ENCODE data around the gene GEMIN2.
"Not testable (repeated sequence)": the region's sequence is repeated elsewhere in the genome, so short reads cannot be mapped to it uniquely, and the experiment has no call there.

The GEMIN2 gene, protein sequence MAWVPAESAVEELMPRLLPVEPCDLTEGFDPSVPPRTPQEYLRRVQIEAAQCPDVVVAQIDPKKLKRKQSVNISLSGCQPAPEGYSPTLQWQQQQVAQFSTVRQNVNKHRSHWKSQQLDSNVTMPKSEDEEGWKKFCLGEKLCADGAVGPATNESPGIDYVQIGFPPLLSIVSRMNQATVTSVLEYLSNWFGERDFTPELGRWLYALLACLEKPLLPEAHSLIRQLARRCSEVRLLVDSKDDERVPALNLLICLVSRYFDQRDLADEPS

DNA sequence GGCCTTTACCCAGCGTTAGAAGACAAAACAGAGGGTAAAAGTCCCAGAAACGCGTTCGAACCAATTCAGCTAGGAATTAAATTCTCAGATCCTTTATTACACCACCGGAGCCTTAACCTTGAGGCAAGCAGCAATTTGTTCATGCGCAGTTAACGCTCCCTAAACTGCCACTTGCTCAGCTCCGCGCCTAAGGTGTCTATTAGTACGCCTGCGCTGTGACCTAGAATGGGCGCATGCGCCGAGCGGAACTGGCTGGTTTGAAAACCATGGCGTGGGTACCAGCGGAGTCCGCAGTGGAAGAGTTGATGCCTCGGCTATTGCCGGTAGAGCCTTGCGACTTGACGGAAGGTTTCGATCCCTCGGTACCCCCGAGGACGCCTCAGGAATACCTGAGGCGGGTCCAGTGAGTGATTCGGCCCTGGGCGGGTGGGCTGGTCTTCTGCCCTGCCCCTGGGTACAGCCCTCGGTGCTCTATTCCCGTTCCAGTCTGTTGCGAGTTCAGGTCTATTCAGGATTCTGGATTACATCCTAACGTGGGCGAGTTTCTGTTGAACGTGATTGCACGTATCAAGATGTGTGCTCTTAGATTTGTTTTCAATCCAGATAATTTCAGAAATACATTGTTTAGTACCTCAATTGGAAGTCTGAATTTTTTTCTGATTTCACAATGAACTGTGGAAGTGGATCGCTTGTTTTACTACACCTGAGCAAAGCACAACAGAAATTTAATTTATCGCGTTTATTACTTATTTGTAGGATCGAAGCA is at the start of gene GEMIN2:
TSS of gene GEMIN2 (plus strand) at position 251 of the 766 bp plus-strand sequence. CDS start at position 267, 16 bp downstream.
- DNase-seq, result peak; percentile 99

DNA sequence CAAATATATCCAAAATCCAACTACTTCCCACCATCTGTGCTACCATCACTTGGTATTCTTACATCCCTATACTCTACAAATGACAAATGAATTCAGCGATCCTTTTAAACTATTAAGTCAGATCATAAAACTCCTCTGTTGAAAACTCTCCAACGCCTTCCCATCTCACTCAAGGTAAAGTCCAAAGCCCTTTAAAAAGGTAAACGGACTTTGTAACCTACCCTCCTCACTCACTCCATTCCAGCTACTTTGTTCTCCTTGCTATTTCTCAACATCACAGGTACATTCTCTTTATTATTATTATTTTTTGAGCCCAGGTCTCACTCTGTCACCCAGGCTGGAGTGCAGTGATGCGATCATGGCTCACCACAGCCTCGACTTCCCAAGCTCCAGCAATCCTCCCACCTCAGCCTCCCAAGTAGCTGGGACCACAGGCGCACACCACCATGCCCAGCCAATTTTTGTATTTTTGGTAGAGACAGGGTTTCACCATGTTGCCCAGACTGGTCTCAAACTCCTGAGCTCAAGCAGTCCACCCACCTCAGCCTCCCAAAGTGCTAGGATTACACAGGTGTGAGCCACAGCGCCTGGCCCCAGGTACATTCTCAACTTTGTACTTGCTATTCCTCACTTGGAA is 44.8 kb upstream of the GEMIN2 start:
- not testable (repeated sequence) for DNase-seq

DNA sequence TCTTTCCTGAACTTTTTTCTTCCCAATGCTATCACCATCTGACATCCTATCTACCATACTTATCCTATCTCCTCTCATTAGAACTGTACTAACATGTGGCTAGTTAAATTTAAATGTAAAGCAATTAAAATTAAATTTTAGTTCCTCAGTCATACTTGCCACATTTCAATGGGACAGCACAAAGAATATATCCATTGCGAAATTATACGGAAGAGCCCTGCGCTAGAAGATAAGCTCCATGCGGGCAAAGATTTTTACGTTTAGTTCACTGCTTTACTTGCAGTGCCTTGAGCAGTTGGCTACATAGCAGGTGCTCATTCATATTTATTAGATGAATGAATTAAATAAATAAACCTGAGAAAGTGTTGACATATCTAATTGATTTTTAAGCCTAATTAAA is 44.2 kb upstream of the GEMIN2 start:
- no peak for DNase-seq

DNA sequence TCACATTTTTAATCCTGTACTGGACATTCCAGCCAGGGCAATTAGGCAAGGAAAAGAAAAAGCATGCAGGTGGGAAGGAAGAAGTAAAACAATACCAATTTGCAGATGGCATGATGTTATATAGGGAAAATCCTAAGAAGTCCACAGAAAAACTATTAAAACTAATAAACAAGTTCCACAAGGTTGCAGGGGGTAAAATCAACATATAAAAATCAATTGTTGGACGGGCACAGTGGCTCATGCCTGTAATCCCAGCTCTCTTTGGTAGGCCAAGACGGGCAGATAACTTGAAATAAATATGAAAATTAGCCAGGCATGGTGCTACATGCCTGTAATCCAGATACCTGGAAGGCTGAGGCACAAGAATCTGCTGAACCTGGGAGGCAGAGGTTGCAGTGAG is 43.0 kb upstream of the GEMIN2 start:
- no peak for DNase-seq

DNA sequence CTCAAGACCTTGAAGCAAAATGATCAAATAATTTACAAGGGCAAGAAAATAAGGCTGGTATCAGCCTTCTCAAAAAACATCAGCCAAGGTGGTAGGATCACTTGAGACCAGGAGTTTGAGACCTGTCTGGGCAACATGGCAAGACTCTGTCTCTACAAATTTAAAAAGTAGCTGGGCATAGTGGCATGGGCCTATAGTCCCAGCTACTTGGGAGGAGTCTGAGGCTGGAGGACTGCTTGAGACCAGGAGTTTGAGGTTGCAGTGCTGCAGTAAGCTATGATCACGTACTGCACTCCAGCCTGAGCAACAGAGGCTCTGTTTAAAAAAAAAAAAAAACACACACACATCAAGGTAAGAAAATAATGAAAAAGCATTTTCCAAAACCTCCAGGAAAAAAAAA is 33.2 kb upstream of the GEMIN2 start:
- DNase-seq, result no peak

DNA sequence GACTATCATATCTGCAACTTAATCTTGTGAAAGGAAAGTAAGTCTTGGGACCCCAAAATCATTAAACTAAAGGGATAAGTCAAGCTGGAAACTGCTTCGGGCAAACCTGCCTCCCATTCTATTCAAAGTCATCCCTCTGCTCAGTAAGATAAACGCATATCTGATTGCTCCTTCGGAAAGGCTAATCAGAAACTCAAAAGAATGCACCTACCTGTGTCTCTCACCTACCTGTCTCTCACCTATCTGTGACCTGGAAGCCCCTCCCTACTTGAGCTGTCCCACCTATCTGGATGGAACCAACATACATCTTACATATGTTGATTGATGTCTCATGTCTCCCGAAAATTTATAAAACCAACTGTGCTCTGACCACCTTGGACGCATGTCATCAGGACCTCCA is 31.0 kb upstream of the GEMIN2 start:
- no peak for DNase-seq

DNA sequence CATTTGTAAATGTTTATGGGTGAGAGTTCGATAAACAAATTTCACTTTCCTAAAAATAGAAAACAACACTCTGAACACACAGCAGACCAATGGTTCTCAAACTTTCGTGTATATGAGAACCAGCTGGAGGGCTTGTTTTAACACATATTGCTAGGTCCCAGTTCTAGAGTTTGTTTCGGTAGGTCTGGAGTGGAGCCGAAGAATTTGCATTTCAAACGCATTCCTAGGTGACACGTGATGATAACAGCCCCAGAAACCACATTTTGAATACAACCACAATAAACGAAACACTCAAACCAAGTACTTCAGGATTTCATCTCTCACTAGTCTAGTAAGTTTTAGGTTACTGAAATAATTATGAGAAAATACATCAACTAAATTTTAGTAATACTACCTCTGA is 28.2 kb upstream of the GEMIN2 start:
- DNase-seq, result no peak

DNA sequence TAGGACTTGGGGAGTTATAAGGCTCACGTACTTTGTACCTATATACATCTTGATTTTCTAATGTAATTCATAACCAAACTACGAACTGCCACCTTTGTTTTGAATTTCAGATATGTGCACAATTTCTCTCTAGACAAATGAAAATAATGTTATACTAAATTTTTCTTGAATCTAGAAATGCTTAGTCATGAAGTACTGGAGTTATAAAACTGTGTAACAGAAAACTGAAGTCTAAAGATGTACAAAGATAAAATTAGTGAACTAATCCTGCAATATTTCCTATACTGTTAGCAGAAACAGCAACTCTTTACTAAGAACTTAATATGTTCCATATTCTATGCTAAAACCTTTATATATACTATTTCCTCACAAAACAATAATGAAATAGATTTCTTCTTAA is 26.6 kb upstream of the GEMIN2 start:
- no peak for DNase-seq

DNA sequence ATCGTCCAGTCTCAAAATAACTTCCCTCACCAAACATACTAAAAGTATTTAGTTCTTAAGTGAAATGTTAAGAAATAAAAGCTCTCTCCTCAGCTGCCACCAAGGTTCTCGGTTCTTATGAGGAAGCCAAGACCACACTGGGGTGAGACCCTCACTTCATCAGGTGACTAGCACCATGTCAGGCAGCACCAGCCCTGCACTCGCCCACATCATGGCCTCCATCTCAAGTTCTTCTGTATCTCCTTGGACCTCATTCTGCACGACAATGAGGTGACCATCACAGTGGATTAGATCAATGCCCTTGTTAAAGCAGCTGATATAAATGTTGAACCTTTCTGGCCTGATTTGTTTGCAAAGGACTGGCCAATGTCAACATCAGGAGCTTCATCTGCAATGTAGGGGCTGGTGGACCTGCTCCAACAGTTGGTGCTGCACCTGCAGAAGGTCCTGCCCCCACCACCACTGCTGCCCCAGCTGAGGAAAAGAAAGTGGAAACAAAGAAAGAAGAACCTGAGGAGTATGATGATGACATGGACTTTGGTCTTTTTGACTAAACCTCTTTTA is 23.5 kb upstream of the GEMIN2 start:
- DNase-seq, result no peak

DNA sequence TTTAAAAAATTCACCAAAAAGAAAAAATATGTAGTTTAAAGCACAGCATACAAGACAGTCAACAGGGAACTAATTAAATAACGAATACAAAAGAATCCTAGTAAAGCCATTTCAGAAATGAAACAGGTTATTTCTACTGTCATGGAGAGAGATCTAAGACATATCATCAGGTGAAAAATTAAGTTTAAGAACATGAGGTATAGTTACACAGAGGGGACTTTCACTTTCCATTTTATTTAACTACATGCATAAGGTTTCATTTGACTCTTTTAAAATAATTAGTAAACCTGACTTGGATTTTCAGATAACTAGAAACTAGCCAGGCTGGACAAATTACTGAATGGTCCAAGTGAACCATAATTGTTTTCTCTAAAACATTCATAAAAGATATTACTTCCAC is 22.4 kb upstream of the GEMIN2 start:
- DNase-seq, result no peak

DNA sequence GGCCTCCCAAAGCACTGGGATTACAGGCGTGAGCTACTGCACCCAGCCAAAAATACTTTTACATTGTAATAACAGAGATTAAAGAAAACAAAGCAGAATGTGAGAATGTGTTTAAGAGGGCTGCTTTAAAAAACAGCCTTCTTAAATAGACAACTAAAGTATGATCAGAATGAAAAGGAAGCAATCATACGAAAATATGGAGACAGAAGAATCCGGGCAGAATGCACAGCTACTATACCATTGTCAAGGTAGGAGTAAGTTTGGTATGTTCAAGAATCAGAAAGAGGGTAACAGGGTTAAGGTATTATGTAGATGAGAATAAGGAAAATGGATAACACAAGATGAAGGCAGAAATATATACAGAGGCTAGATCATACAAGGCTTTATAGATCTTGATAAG is 19.6 kb upstream of the GEMIN2 start:
- no peak for DNase-seq

DNA sequence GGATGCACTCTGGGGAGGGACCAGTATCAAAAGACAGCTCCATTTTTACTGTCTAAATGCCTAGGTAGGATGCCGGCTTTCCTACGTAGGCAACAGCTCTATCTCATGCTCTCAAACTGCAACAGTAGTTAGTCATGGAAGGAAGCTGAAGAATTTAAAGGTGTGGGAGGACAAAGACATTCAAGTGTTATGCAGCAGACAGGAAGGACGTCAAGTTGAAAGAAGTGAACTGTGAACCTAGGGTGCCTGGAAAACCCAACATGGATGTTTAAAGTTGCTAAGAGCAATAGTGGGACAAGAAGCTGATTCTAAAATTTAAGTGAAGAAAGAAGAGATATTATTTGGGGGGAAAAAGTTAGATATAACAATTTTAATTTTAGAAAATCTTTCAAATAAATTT is 17.0 kb upstream of the GEMIN2 start:
- DNase-seq, result no peak

DNA sequence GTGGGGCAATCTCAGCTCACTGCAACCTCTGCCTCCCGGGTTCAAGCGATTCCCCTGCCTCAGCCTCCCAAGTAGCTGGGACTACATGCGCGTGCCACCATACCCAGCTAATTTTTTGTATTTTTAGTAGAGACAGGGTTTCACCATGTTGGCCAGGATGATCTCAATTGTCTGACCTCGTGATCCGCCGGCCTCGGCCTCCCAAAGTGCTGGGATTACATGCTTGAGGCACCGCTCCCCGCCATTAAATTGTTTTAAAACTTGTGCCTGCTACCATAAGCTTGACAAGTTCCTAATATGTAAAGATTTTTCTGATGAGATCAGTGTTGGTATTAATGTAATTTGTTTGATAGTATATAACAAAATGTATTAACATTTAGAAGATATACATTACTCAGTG is 14.9 kb upstream of the GEMIN2 start:
- not testable (repeated sequence) for DNase-seq

DNA sequence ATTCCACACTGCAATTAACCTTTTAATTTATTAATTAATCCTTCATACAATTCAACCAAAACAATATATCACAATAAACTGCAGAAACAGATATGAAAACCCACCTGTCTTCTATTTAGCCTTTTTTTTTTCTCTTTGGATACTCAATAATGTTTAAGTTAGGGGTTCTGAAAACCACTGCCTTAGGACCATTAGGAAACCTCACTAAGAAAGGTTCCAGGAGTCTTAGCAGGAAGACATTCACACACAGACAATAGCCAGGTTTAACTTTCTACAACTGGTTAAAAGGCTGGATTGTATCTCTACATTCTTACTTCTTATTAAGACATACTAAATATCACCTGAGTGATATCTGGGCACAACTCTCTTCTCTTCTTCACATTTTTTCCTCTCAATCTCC is 14.4 kb upstream of the GEMIN2 start:
- DNase-seq, result no peak

DNA sequence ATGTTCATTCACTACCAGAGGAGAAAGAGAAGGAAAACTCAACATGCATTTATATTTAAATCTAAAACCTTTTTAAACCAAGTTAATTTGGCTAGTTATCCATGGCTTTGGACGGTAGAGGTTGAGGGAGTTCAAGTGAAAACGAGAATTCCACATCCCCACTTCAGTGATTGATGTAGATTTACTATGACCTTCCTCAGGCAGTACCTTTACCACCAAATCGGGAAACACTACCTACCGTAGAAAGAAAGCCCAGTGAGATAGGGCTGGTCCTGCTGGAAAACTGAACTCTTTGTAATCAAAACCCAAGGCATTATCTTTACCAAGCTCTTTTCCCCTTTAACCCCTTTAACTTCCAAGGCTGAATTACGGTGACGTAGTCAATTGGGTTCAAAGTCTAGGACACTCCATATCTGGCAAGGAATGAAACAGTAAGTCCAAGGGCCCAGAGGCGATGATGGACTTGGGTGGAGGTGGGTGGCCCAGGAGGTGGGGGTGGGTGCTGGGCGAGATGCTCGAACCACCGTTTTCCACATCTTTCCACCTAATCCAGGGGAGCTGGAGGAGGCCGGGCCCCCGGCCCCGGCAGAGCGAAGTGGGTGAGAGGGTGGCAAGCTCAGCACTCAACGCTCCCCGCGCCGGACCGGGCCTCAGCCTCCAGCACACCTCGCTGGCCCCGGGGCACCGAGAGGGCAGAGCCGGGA is 11.7 kb upstream of the GEMIN2 start:
- peak; percentile 46 for DNase-seq

DNA sequence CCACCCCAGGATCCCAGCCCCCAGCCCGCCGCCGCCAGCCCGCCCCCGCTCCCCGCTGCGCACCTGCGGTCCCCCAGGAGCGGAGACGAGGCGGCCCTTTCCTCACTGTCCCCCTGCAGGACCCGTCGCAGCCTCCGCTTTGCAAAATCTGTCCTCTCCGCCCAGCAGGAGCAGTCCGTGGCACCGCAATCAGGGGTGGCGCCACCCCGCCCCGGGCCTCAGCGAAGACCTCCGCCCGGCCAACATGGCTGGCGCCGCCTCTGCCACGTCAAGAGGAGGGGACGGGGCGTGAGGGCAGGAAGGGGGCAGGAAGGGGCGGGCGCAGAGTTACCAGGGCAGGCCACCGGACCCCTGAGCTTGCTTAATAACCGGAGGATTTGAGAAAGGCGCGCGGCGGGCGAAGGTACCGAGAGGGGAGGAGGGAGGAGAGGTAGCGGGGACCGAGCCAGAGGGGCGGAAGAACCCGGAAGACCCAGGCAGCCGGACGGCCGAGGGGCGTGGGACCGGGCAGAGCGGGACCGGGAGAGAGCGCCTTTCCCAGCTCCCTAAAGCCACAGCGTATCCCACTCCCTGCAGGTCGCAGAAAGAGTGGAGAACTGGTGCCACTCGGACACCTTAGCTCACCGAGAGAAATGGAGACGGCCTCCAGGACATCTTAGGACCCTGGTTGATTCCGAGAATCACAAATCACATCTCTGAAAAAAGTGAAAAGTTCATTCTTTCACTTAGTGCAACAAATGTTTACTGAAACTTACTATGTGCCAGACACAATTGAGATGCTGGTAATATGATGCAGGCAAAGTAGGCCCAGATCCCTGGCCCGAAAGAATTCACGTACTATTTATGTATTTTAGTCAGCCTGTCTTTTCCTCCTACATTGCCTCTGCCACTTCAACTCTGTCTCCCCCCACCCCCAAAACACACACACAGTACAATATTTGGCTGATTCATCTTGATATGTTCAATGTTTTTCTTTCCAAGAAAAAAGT is 10.9 kb upstream of the GEMIN2 start, which contains the start of gene SEC23A:
TSS of gene SEC23A (minus strand) at position 267 of the 989 bp plus-strand sequence. CDS start 7,117 bp downstream, outside the sequence.
- DNase-seq, result peak; percentile 86

DNA sequence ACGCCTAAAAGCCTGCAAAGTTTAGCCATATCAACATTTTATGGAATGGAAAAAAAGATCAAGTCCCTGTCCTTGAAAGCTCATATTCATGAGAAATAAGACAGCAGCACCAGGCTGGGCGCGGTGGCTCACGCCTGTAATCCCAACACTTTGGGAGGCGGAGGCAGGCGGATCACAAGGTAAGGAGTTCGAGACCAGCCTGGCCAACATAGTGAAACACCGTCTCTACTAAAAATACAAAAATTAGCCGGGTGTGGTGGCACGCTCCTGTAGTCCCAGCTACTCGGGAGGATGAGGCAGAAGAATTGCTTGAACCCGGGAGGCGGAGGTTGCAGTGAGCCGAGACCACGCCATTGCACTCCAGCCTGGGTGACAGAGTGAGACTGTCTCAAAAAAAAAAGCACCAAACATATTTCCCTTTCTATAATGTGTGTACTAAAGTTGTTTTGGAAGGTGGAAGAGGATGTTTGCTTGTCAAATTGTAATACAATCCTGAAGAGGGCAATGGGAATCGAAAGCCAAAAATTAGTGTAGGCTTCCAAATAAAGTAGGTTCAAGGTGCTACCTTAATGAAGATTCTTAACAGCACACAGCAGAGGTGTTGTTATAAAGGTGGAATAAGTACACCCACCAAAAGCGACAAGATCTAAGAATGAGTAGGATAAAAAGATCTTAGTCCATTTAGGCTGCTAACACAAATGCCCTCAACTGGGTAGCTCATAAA is 9.9 kb upstream of the GEMIN2 start:
- not testable (repeated sequence) for DNase-seq

DNA sequence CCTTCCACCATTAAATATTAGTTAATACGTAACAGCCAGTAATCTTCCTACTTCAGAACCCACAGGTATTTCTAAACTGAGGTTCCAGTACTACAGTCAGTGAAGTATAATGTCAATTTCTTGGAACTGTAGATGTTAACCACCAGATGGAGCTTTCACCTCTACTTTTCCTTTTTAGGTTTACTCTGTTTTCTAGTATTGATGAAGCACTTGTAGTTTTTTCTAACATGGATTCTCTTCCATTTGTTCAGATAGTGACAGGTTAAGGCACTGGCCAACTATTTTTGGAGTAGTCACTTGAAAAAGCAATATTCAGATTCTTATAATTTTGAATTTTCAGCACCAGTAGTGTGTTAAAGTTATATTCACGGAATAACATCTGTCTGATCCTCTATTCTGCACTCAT is 6.5 kb upstream of the GEMIN2 start:
- peak; percentile 52 for DNase-seq

DNA sequence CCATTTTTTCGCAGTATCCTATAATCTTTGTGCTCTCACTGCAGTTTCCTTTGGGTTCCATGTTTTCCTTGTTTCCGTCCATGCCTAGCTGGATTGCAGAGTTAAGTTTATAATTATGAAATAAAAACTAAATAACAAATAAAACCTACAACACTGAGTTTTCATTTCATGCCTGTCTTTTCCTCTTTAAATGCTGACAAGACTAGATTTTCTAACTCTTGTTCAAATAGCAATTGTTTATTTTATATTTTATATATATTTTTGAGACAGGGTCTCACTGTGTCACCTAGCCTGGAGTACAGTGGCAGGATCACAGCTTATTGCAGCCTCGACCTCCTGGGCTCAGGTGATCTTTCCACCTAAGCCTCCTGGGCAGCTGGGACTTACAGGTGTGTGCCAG is 5.3 kb upstream of the GEMIN2 start:
- no peak for DNase-seq

DNA sequence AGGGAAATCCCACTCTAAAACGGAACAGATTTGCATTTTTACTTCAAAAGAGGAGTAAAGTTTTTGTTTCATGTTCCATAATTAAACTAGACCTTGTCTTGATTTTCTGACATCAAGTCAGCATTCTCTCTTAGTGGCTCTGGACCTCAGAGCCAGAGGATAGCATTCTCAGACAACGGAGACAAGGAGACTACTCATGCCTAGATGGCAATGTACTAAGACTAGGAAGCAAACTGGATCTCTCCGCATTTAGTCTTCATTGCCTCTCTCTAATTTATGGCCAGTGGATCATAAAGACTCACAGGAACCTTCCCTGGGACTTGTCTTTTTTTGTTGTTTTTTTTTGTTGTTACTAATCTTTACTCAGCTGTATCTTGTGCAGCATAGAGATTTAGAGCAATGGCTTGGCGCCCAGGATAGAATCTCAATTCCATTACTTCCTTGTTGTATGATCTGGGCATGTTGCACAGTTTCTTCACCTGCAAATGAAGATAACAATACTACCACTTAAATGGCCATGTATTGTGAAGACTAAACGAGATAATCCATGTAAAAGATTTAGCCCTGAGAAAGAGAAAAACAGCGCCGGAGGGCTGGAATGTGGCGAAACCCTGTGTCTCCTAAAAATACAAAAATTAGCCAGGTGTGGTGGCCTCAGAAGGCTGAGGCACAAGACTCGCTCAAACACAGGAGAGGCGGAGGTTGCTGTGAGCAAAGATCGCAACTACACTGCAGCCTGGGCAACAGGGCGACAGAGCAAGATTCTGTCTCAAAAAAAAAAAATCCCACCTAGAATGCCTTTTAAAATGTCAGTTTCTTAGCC is 4.0 kb upstream of the GEMIN2 start:
- DNase-seq, result no peak
